GM10266 (cell line): ENCODE data around the gene PHLDA1.

Experiments
- DNase-seq: peaks from one replicate; pipeline ENCODE4 v3.0.0; 2012; ENCODE audit errors: extremely low spot score
- TF ChIP-seq, protein P1 (sequence below): IDR thresholded peaks from 2 replicates; pipeline ENCODE4 v1.5.1; 2012; ENCODE audit warnings: mild to moderate bottlenecking, low read depth; ENCODE audit not compliant: control insufficient read depth, insufficient read depth; ENCODE audit errors: missing control alignments

PHLDA1 gene

DNA sequence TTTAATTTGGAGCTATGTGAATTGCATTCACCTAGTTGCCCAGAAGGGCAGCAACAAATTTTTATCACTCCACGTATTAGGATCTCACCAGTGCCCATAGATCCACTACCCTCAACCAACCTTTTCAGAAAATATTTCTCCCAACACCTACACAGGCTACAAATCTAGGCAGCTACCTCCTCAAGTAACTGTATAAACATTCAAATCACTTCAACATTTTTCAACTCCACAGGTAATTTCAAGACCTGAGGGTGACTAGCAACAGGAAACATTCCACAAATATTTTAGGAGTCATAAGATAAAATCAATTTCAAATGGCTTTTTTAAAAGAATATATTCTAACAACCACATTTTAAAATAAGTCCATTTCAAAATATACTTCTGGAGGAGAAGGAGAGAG, 12.9 kb downstream of the PHLDA1 start:
- no peak for DNase-seq
- TF ChIP-seq, protein P1, sequence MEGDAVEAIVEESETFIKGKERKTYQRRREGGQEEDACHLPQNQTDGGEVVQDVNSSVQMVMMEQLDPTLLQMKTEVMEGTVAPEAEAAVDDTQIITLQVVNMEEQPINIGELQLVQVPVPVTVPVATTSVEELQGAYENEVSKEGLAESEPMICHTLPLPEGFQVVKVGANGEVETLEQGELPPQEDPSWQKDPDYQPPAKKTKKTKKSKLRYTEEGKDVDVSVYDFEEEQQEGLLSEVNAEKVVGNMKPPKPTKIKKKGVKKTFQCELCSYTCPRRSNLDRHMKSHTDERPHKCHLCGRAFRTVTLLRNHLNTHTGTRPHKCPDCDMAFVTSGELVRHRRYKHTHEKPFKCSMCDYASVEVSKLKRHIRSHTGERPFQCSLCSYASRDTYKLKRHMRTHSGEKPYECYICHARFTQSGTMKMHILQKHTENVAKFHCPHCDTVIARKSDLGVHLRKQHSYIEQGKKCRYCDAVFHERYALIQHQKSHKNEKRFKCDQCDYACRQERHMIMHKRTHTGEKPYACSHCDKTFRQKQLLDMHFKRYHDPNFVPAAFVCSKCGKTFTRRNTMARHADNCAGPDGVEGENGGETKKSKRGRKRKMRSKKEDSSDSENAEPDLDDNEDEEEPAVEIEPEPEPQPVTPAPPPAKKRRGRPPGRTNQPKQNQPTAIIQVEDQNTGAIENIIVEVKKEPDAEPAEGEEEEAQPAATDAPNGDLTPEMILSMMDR, result no peak

GRCh38 chr12:76018111-76018510, 13.5 kb downstream of the PHLDA1 start:
- DNase-seq, result no peak
- TF ChIP-seq, protein P1, result no peak

DNA sequence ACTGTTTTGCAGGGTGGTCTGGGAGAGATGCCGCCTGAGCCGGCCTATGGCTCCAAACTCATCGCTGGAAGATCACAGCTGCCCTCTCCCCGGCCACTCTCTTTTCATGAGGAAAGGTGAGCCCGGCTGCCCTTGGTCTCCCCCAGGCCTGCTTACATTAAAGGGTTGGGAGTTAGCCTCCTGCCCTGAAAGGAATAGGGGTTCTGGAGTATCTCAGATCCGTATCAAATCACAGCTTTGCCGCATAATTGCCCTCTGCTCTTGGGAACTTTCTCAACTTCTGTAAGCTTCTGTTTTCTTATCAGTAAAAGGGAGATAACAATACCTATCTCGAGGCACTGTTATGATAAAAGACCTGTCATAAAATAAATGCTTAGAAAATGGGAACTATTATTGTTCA, 17.6 kb downstream of the PHLDA1 start:
- TF ChIP-seq, protein P1, result no peak
- DNase-seq, result no peak

- TF ChIP-seq, protein P1, result no peak
- no peak for DNase-seq
Observed at GRCh38 chr12:76013603-76014002, 18.0 kb downstream of the PHLDA1 start.

DNA sequence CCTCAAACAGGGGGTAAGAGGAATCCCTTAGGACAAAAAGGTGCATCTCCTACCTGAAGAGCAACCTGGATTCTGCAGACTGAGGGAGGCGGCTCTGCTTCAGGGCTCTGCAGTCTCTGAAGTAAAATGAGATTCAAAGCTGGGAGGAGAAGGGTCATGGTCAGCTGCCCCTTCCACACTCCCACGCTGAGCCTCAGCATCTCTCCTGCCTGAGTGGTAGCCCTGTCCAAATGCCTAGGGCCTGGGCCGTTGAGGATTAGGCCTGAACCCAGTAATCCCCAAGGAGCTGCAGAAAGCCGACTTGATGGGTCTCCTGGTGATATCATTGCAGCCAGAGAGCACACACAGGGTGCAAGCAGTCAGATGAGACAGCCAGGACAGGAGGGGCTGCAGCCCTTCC, 18.9 kb downstream of the PHLDA1 start:
- no peak for DNase-seq
- TF ChIP-seq, protein P1, result no peak

DNA sequence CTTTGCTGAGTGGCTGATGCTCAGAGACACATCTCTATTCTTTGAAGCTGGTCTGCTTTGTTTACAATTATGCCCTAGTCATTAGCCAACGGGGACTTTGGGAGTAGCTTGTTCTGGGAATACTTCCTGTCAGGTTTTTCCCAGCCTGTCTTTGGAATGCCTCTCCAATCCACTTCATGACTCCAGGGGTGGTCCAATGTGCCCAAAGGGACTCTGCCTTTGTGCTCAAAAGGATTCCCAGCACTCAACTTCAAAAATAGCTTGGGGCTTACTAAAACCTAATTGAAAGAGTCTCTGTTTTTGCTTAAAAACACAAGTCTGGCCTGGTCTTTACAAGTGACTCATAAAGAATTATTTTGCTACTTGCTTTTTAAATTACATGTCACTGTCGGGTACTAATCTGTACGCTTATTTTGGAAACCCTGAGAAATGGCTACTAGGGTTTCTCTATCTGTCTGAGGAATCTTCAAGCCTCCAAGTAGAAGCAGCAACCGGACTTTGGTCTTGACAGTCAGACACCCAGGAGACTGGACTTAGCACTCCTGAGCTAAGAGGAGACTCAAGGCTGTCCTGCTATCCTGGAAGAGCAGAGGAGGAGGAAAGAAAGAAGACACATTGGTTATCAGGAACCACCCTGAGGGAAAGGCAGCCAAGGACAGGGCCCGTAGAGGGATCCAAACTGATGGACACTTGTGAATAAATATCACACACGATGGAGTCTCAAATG, 20.7 kb downstream of the PHLDA1 start:
- DNase-seq, result no peak
- TF ChIP-seq, protein P1, result no peak

GRCh38 chr12:76008428-76008827, 23.1 kb downstream of the PHLDA1 start:
- DNase-seq, result no peak
- TF ChIP-seq, protein P1, result no peak
